Gastrocnemius medialis (tissue), 4 donors: Measurements from ENCODE around the gene MIPEP. TPM values are rescaled to one million over a fixed set of nuclear protein-coding genes. Genes with fewer than 3 reads are reported as not detected.

Experiments used
- ATAC-seq, 2 donors: fragments of 150-250 bp; one replicate each; pipeline ENCODE4 v1.9.1; 2016
- DNase-seq, 2 donors: peaks; one replicate each; pipeline ENCODE4 v3.0.0-alpha.2; 2019
- H3K27ac ChIP-seq, 4 donors: fragments of 200-600 bp; sonication (generic); 1 replicate in 1 of 4; 2 replicates in 3 of 4; pipeline ENCODE4 v1.5.1; 2016 to 2018; ENCODE audit warnings: mild to moderate bottlenecking in 2 of 4, moderate library complexity in 1 of 4
- H3K27me3 ChIP-seq, 3 donors: fragments of 200-600 bp; sonication (generic) in 2 of 3; 1 replicate in 1 of 3; 2 replicates in 2 of 3; pipeline versions ENCODE4 v1.5.1 to v1.6.0; 2016 to 2019; ENCODE audit warnings: mild to moderate bottlenecking in 1 of 3, moderate library complexity in 1 of 3
- H3K36me3 ChIP-seq, 2 donors: fragments of 200-600 bp; sonication (generic) in 1 of 2; one replicate each; pipeline ENCODE4 v1.5.1; 2017 to 2018
- H3K4me1 ChIP-seq, 2 donors: fragments of 200-600 bp; sonication (generic) in 1 of 2; one replicate each; pipeline ENCODE4 v1.5.1; 2016 to 2017; ENCODE audit warnings: mild to moderate bottlenecking in 2 of 2
- H3K4me3 ChIP-seq, 4 donors: fragments of 200-600 bp; sonication (generic) in 3 of 4; 1 replicate in 1 of 4; 2 replicates in 3 of 4; pipeline ENCODE4 v1.5.1; 2016 to 2019; ENCODE audit warnings: mild to moderate bottlenecking in 2 of 4
- H3K9me3 ChIP-seq, 3 donors: fragments of 200-600 bp; sonication (generic) in 2 of 3; 1 replicate in 1 of 3; 2 replicates in 2 of 3; pipeline ENCODE4 v1.5.1; 2016 to 2019
- POLR2A ChIP-seq, 2 donors: fragments of 450-650 bp; IDR thresholded peaks; one replicate each; pipeline ENCODE4 v1.6.1; 2017; ENCODE audit warnings: antibody characterized with exemption in 2 of 2, mild to moderate bottlenecking in 2 of 2, moderate library complexity in 2 of 2
- in situ Hi-C, 4 donors: fragments of 200-750 bp; cut with MboI; loops; one replicate each; pipeline versions ENCODE4 v1.15.0 to v1.8.0; 2017; ENCODE audit warnings: low sequenced_read_pairs in 4 of 4
- intact Hi-C: fragments of 100-400 bp; cut with DNase I; formaldehyde crosslinking; loops from one replicate; pipeline ENCODE4 v1.15.1; 2023; ENCODE audit warnings: low total_unique reads
- total RNA-seq, 4 donors: library from RNA; depleted of rRNA; stranded (reverse); fragments of >200 nt; gene quantifications; one replicate each; pipeline versions ENCODE4 v1.1.0 to v1.2.3, GENCODE V29; 2016
- TF ChIP-seq, protein P1 (sequence below), 5 experiments: fragments of 450-650 bp in 3 of 5; fragments of 200-600 bp in 2 of 5; sonication (generic) in 2 of 5; IDR thresholded peaks in 4 of 5; conservative IDR thresholded peaks in 1 of 5; 1 replicate in 4 of 5; 2 replicates in 1 of 5; pipeline ENCODE4 v1.5.1; 2016 to 2019; ENCODE audit warnings: antibody characterized with exemption in 5 of 5, mild to moderate bottlenecking in 3 of 5, moderate library complexity in 3 of 5

MIPEP gene
- total RNA-seq, 4 donors from 2014 or later, result 9.2 to 23.1 (median 14.0) TPM

GRCh38 chr13:23877286-23877685, 11.9 kb downstream of the MIPEP start:
- Histone ChIP-seq H3K9me3 (no peaks in the 10 kb centered on the region), H3K4me1 (peaks cover 4 to 5% of the 10 kb centered on the region in 2 donors), H3K27ac (no peak overlapping the region), H3K27me3 (no peaks in the 10 kb centered on the region), H3K36me3 (peaks cover 0 to 6% of the 10 kb centered on the region in 2 donors), H3K4me3 (no peak overlapping the region)
- intact Hi-C loops (no loop called here), in situ Hi-C loops (loop anchor here in 2 of 4 donors (10.0 to 25.0 kb wide), 2 partner anchors 290 to 302 kb away; partner anchors contain the start of gene TNFRSF19 (in 1 of the 2))
- TF ChIP-seq POLR2A (IDR thresholded peaks at IDR 0.05), result no peak
- TF ChIP-seq, protein P1, sequence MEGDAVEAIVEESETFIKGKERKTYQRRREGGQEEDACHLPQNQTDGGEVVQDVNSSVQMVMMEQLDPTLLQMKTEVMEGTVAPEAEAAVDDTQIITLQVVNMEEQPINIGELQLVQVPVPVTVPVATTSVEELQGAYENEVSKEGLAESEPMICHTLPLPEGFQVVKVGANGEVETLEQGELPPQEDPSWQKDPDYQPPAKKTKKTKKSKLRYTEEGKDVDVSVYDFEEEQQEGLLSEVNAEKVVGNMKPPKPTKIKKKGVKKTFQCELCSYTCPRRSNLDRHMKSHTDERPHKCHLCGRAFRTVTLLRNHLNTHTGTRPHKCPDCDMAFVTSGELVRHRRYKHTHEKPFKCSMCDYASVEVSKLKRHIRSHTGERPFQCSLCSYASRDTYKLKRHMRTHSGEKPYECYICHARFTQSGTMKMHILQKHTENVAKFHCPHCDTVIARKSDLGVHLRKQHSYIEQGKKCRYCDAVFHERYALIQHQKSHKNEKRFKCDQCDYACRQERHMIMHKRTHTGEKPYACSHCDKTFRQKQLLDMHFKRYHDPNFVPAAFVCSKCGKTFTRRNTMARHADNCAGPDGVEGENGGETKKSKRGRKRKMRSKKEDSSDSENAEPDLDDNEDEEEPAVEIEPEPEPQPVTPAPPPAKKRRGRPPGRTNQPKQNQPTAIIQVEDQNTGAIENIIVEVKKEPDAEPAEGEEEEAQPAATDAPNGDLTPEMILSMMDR (IDR thresholded peaks at IDR 0.05 in 4 of 5, conservative IDR thresholded peaks at IDR 0.05 in 1 of 5), result no peak
- DNase-seq, result no peak
- ATAC-seq, result no peak

GRCh38 chr13:23876265-23876664, 12.9 kb downstream of the MIPEP start:
- in situ Hi-C loops (loop anchor here in 2 of 4 donors (10.0 to 25.0 kb wide), 2 partner anchors 289 to 301 kb away; partner anchors contain the start of gene TNFRSF19 (in 1 of the 2)), intact Hi-C loops (no loop called here)
- DNase-seq, result no peak
- Histone ChIP-seq H3K27me3 (no peaks in the 10 kb centered on the region), H3K27ac (no peak overlapping the region), H3K4me3 (no peak overlapping the region), H3K36me3 (peaks cover 0 to 6% of the 10 kb centered on the region in 2 donors), H3K4me1 (peaks cover 0 to 3% of the 10 kb centered on the region in 2 donors), H3K9me3 (no peaks in the 10 kb centered on the region)
- no peak for ATAC-seq
- no peak for TF ChIP-seq POLR2A (IDR thresholded peaks at IDR 0.05)
- TF ChIP-seq, protein P1 (IDR thresholded peaks at IDR 0.05 in 4 of 5, conservative IDR thresholded peaks at IDR 0.05 in 1 of 5), result no peak

GRCh38 chr13:23871616-23872220, 17.5 kb downstream of the MIPEP start:
- Histone ChIP-seq H3K27ac (no peak overlapping the region), H3K27me3 (no peaks in the 10 kb centered on the region), H3K4me1 (peaks cover 0 to 9% of the 10 kb centered on the region in 2 donors), H3K4me3 (no peak overlapping the region), H3K36me3 (no peaks in the 10 kb centered on the region), H3K9me3 (no peaks in the 10 kb centered on the region)
- DNase-seq, result no peak
- TF ChIP-seq, protein P1 (IDR thresholded peaks at IDR 0.05 in 4 of 5, conservative IDR thresholded peaks at IDR 0.05 in 1 of 5), result peak; percentile 49 to 73 (median 60)
- TF ChIP-seq POLR2A (IDR thresholded peaks at IDR 0.05), result no peak
- intact Hi-C loops, result loop anchor here (1.0 to 5.0 kb wide), 2 partner anchors 294 to 405 kb away; no protein-coding TSS in a partner anchor
- ATAC-seq, result peak; percentile 52 to 73
- in situ Hi-C loops, result loop anchor here in 2 of 4 donors (5.0 to 25.0 kb wide), 3 partner anchors 284 to 404 kb away; partner anchors contain the start of gene TNFRSF19 (in 1 of the 2)

DNA sequence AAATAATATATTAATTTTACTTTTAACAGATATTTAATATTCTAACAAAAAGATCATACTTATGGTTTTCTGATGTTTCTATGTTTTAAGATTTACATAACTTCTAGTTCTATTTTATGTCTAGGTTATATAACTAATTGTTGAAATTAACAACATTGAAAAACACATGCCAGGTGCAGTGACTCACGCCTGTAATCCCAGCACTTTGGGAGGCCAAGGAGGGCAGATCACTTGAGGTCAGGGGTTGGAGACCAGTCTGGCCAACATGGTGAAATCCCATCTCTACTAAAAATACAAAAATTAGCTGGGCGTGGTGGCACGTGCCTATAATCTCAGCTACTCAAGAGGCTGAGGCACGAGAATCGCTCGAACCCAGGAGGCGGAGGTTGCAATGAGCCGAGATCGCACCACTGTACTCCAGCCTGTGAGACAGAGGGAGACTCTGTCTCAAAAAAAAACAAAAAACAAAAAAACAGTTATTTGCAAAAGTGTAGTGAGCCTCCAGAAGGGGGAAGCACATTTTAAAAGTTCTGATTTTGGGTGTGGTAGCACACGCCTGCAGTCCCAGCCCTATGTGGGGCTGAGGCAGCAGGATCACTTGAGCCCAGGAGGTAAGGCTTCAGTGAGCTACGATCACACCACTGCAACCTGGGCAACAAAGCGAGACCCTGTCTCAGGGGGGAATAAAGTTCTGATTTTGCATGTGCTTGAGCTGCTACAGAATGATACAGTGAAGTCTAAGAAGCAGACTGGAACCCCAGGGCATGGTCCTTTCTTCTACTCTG, 18.7 kb downstream of the MIPEP start:
- TF ChIP-seq, protein P1 (IDR thresholded peaks at IDR 0.05 in 4 of 5, conservative IDR thresholded peaks at IDR 0.05 in 1 of 5), result no peak
- TF ChIP-seq POLR2A (IDR thresholded peaks at IDR 0.05), result no peak
- Histone ChIP-seq H3K4me3 (no peak overlapping the region), H3K4me1 (peaks cover 0 to 9% of the 10 kb centered on the region in 2 donors), H3K27ac (no peak overlapping the region), H3K27me3 (no peaks in the 10 kb centered on the region), H3K36me3 (no peaks in the 10 kb centered on the region), H3K9me3 (no peaks in the 10 kb centered on the region)
- no peak for DNase-seq
- no peak for ATAC-seq
- in situ Hi-C loops, result loop anchor here in 2 of 4 donors (5.0 to 25.0 kb wide), 3 partner anchors 283 to 403 kb away; partner anchors contain the start of gene TNFRSF19 (in 1 of the 2)
- intact Hi-C loops, result loop anchor here (1.0 to 5.0 kb wide), 2 partner anchors 293 to 404 kb away; no protein-coding TSS in a partner anchor
